ENCODE data around the gene HPN.

HPN gene

DNA sequence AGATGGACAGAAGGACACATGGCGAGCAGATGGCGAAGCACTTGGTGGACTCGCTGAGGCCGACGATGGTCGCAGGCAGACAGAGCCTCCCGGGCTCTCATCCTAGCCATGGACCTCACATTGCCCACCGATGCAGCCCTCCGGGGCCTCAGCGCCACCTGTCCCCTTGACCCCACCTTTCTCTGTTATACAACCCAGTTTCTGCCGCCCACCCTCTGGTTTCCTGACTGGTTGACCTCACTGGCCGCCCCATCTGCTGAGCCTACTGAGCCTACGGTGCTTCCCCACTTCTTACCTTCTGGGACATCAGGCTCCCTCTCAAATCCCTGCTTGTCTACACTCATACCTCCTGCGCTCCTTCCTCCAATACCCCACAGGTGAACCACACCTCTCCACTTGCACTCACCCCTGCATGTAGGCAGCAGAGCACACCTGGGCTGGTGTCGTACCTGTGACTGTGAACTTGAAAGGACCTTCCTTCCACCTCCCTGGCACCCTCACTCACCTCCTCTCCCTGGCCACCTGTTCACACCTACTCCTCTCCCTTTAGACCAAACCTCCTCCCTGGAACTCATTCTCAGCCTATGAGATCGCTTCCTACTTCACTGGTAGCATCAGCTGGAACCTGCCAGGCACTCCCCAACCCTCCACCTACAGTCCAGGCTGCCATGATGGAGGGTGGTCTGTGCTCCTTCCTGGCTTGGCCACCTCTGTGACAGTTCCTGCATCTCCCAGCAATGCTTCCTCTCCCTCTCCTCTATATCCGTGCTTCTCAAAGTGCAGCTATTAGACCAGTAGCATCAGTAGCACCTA is 36.1 kb downstream of the HPN start:
- H3K4me1 ChIP-seq (ENCODE audit: control insufficient read depth, insufficient read depth, low read length) = no peaks in the 10 kb centered on the region
- H3K9me3 ChIP-seq (ENCODE audit: control insufficient read depth, insufficient read depth, low read depth, low read length) = peaks cover 4% of the 10 kb centered on the region; the same call in 1 of the 2 replicates
- H3K27me3 ChIP-seq (ENCODE audit: control insufficient read depth, insufficient read depth, low read length) = no peaks in the 10 kb centered on the region
- H3K36me3 ChIP-seq (ENCODE audit: control insufficient read depth, insufficient read depth, low read length) = no peaks in the 10 kb centered on the region
- H3K4me3 ChIP-seq (ENCODE audit: low read depth, low read length) = no peak overlapping the region
- no peak overlapping the region for H3K9ac ChIP-seq (ENCODE audit: low read length)
- H3K27ac ChIP-seq (ENCODE audit: low read depth, low read length) = no peak overlapping the region

DNA sequence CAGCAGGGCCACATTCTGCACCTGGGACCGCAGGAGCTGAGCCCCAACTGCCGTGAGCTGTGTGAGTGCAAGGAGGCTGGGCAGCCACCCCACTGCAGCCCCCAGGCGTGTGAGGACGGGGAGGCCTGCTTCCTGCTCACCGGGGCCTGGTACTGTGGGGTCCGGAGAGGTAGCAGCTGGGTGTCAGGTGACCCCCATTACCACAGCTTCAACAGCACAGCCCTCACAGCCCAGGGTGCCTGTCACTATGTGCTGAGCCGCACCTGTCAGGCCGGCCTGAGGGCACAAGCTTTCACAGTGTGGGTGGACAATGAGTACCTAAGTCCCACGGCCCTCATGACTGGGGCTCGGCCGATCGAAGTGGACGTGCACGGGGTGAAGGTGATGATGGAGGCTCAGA is 38.3 kb downstream of the HPN start:
- Histone ChIP-seq H3K27me3 (ENCODE audit: control insufficient read depth, insufficient read depth, low read length) (no peaks in the 10 kb centered on the region), H3K9ac (ENCODE audit: low read length) (no peak overlapping the region), H3K36me3 (ENCODE audit: control insufficient read depth, insufficient read depth, low read length) (no peaks in the 10 kb centered on the region), H3K4me1 (ENCODE audit: control insufficient read depth, insufficient read depth, low read length) (peaks cover 8% of the 10 kb centered on the region), H3K4me3 (ENCODE audit: low read depth, low read length) (no peak overlapping the region), H3K27ac (ENCODE audit: low read depth, low read length) (no peak overlapping the region), H3K9me3 (ENCODE audit: control insufficient read depth, insufficient read depth, low read depth, low read length) (peaks cover 4% of the 10 kb centered on the region; the same call in 1 of the 2 replicates)

DNA sequence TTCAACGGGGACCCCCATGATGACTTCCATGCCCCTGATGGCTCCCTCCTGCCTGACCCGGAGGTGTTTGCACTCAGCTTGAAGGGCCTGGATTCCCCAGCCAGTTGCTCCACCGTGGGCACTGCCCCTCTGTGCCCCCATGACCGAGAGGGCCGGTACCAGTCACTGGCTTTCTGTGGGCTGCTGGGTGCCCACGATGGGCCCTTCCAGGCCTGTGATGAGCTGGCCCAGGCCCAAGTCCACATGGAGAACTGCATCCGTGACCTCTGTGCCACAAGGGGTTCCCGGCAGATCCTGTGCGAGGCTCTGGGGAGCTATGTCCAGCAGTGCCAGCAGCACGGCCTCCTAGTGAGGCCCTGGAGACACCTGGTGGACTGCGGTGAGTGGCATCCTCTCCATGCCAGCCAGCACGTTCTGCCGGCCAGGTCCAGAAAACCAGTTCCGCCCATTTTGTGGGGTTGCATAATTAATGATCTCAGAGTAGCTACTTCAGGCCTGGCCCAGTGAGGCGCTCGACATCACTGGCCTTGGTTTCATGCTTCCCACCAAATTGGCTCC is 39.2 kb downstream of the HPN start:
- Histone ChIP-seq H3K36me3 (ENCODE audit: control insufficient read depth, insufficient read depth, low read length) (no peaks in the 10 kb centered on the region), H3K4me1 (ENCODE audit: control insufficient read depth, insufficient read depth, low read length) (peaks cover 8% of the 10 kb centered on the region), H3K9me3 (ENCODE audit: control insufficient read depth, insufficient read depth, low read depth, low read length) (peaks cover 4% of the 10 kb centered on the region; the same call in 1 of the 2 replicates), H3K27me3 (ENCODE audit: control insufficient read depth, insufficient read depth, low read length) (no peaks in the 10 kb centered on the region), H3K9ac (ENCODE audit: low read length) (no peak overlapping the region), H3K4me3 (ENCODE audit: low read depth, low read length) (no peak overlapping the region), H3K27ac (ENCODE audit: low read depth, low read length) (no peak overlapping the region)

DNA sequence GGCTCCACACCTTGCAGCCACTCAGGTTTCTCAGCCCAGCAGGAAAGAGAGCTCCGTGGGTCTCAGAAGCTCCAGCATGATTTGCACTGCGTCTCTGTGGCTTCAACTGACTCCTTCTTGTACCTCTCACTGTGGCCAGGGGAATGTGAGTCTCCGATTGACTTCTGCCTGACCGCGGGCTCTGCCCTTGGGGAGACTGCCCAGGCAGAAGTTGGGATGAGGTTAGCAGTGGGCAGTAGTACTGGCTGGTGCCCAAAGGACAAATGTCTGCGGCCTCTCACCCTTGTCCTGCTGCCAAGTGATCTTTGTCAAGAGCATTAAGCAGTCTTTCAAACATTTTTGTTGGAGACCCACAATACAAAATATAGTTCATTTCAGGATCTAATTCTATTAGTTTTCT is 39.7 kb downstream of the HPN start:
- Histone ChIP-seq H3K27me3 (ENCODE audit: control insufficient read depth, insufficient read depth, low read length) (no peaks in the 10 kb centered on the region), H3K9ac (ENCODE audit: low read length) (no peak overlapping the region), H3K4me1 (ENCODE audit: control insufficient read depth, insufficient read depth, low read length) (peaks cover 8% of the 10 kb centered on the region), H3K27ac (ENCODE audit: low read depth, low read length) (no peak overlapping the region), H3K4me3 (ENCODE audit: low read depth, low read length) (no peak overlapping the region), H3K36me3 (ENCODE audit: control insufficient read depth, insufficient read depth, low read length) (no peaks in the 10 kb centered on the region), H3K9me3 (ENCODE audit: control insufficient read depth, insufficient read depth, low read depth, low read length) (peaks cover 4% of the 10 kb centered on the region; the same call in 1 of the 2 replicates)

DNA sequence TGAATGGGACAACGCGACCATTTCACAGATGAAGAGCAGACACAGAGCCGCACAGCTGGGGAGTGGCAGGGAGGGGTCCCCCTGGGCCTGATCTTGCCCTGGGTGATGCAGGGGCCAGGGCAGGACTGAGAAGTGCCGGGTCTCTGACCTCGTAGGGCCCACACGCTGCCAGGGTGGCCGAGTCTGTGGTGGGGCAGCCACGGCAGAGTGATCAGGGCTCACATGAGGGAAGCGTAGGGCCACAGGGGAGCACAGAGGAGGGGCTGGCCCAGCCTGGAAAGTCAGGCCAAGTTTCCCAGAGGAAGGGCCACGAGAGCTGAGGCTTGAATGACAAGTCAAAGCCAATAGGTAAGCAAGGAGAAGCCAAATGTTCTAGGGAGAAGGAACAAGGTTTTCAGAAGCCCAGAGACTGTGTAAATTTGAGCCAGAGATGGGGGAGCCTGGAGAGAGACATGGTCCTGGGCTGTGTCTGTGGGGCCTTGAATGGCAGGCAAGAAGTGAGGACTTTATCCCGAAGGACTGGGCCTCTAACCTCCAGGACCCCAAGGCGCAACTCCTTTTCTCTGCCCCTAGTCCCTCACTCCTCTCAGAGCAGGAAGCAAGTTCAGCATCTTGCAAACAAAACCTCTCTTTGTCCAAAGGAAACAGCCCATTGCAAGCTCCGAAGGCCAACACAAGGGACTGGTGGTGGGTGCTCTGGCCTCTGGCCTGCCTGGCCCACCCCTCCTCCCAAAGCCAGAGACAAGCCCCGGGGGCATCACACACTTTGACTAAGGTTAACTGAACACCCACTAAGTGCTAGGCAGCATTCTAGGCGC is 42.4 kb downstream of the HPN start:
- peaks cover 4% of the 10 kb centered on the region; the same call in 1 of the 2 replicates for H3K9me3 ChIP-seq (ENCODE audit: control insufficient read depth, insufficient read depth, low read depth, low read length)
- H3K27ac ChIP-seq (ENCODE audit: low read depth, low read length) = no peak overlapping the region
- no peaks in the 10 kb centered on the region for H3K36me3 ChIP-seq (ENCODE audit: control insufficient read depth, insufficient read depth, low read length)
- no peak overlapping the region for H3K4me3 ChIP-seq (ENCODE audit: low read depth, low read length)
- H3K9ac ChIP-seq (ENCODE audit: low read length) = no peak overlapping the region
- no peaks in the 10 kb centered on the region for H3K27me3 ChIP-seq (ENCODE audit: control insufficient read depth, insufficient read depth, low read length)
- peaks cover 18% of the 10 kb centered on the region for H3K4me1 ChIP-seq (ENCODE audit: control insufficient read depth, insufficient read depth, low read length)

DNA sequence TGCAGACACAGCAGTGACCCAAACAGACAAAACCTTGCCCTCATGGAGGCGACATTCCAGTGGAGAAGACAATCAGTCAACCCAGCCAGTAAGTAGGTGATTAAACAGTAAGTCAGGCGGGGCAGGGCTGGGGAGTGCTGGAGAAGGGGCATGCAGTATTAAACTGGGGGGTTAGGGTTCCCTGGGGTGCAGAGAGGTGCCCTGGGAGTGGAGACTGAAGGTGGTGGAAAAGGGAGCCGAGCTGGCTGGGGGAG is 42.9 kb downstream of the HPN start:
- peaks cover 21% of the 10 kb centered on the region for H3K4me1 ChIP-seq (ENCODE audit: control insufficient read depth, insufficient read depth, low read length)
- no peak overlapping the region for H3K4me3 ChIP-seq (ENCODE audit: low read depth, low read length)
- H3K27ac ChIP-seq (ENCODE audit: low read depth, low read length) = no peak overlapping the region
- no peaks in the 10 kb centered on the region for H3K36me3 ChIP-seq (ENCODE audit: control insufficient read depth, insufficient read depth, low read length)
- H3K9me3 ChIP-seq (ENCODE audit: control insufficient read depth, insufficient read depth, low read depth, low read length) = peaks cover 4% of the 10 kb centered on the region; the same call in 1 of the 2 replicates
- no peak overlapping the region for H3K9ac ChIP-seq (ENCODE audit: low read length)
- no peaks in the 10 kb centered on the region for H3K27me3 ChIP-seq (ENCODE audit: control insufficient read depth, insufficient read depth, low read length)

DNA sequence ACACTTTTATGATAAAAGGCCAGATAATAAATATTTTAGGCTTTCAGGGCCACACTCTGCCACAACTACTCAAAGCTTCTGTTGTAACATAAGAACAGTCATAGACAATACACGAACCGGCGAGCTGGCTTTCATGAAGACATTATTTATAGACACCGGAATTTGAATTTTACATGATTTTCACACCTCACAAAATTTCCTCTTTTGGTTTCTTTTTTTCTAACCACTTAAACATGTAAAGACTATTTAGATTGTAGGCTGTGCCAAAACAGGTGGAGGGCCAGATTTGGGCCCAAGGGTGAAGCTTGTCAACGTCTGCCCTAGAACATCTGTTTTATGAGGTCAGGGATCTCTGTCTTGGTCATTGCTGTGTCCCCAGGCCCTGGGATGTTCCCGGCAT is 44.4 kb downstream of the HPN start:
- peaks cover 4% of the 10 kb centered on the region; the same call in 1 of the 2 replicates for H3K9me3 ChIP-seq (ENCODE audit: control insufficient read depth, insufficient read depth, low read depth, low read length)
- H3K4me1 ChIP-seq (ENCODE audit: control insufficient read depth, insufficient read depth, low read length) = peaks cover 30% of the 10 kb centered on the region
- H3K27ac ChIP-seq (ENCODE audit: low read depth, low read length) = no peak overlapping the region
- no peak overlapping the region for H3K4me3 ChIP-seq (ENCODE audit: low read depth, low read length)
- H3K27me3 ChIP-seq (ENCODE audit: control insufficient read depth, insufficient read depth, low read length) = no peaks in the 10 kb centered on the region
- no peak overlapping the region for H3K9ac ChIP-seq (ENCODE audit: low read length)
- no peaks in the 10 kb centered on the region for H3K36me3 ChIP-seq (ENCODE audit: control insufficient read depth, insufficient read depth, low read length)

DNA sequence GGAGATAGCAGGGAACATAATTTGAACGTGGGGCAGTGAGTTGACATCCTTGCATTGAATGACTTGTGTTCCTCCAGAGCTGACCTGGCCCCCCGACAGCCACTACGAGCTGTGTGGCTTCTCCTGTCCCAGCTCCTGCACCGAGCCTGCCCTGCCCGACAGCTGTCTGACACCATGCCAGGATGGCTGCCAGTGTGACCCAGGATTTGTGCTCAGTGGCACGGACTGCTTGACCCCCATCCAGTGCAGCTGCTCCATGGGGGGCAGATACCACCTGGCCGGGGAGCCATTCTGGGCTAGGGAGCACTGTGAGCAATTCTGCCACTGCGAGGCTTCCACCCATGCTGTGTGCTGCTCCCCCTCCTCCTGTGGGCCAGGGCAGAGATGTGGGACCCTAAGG is 44.9 kb downstream of the HPN start:
- H3K4me1 ChIP-seq (ENCODE audit: control insufficient read depth, insufficient read depth, low read length) = peaks cover 32% of the 10 kb centered on the region
- H3K36me3 ChIP-seq (ENCODE audit: control insufficient read depth, insufficient read depth, low read length) = no peaks in the 10 kb centered on the region
- no peak overlapping the region for H3K9ac ChIP-seq (ENCODE audit: low read length)
- H3K4me3 ChIP-seq (ENCODE audit: low read depth, low read length) = no peak overlapping the region
- H3K27me3 ChIP-seq (ENCODE audit: control insufficient read depth, insufficient read depth, low read length) = no peaks in the 10 kb centered on the region
- H3K27ac ChIP-seq (ENCODE audit: low read depth, low read length) = no peak overlapping the region
- H3K9me3 ChIP-seq (ENCODE audit: control insufficient read depth, insufficient read depth, low read depth, low read length) = peaks cover 4% of the 10 kb centered on the region; the same call in 1 of the 2 replicates

DNA sequence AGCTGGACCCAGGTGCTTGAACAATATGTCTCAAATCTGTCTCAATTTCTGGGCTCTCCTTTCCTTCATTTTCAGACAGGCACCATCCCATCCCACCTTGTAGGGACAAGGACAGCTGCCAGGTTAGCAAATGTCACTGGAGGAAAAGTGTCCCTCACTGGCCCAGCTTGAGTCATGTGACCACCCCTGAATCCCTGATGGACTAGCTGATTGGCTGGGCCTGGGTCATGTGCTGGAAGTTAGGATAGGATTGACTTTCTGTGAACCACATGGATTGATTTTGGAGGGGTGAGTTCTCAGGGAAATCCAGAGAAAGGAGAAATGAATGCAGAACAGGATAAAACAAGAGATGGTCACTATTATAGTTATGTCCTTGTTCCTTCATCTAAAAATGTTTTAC is 45.9 kb downstream of the HPN start:
- no peak overlapping the region for H3K27ac ChIP-seq (ENCODE audit: low read depth, low read length)
- no peak overlapping the region for H3K4me3 ChIP-seq (ENCODE audit: low read depth, low read length)

DNA sequence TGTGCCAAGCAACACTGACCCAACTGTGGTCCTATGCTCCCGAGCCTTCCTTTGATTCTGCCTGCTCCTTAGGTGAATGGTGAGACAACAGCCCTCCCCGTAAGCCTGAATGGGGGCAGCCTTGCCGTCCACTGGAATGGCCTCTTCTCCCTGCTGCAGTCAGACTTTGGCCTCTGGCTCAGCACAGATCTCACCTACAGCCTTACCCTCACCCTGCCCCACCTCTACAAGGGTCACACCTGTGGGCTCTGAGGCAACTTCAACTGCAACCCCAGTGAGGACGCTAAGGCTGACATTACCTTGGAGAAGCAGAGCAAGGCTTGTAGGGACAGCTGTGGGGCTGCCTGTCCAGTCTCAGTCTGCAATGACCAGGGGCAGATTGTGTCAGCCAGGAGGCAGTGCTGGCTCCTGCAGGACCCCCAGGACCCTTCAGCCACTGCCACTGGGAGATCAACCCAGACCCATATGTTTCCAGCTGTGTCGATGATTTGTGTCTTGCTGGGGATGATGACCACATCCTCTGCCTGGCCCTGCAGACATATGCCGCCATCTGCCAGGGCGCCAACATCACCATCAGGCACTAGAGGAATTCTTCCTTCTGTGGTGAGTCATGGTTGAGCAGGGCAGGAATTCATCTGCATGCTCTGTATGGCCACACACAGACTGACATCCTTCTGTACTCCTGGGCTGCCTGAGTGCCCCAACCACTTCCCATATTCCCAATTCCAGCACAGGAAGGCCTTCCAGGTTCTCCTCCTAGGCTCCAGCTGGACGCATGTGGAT is 46.8 kb downstream of the HPN start:
- Histone ChIP-seq H3K4me3 (ENCODE audit: low read depth, low read length) (no peak overlapping the region), H3K9ac (ENCODE audit: low read length) (no peak overlapping the region), H3K27me3 (ENCODE audit: control insufficient read depth, insufficient read depth, low read length) (no peaks in the 10 kb centered on the region), H3K4me1 (ENCODE audit: control insufficient read depth, insufficient read depth, low read length) (peaks cover 32% of the 10 kb centered on the region), H3K9me3 (ENCODE audit: control insufficient read depth, insufficient read depth, low read depth, low read length) (no peaks in the 10 kb centered on the region), H3K27ac (ENCODE audit: low read depth, low read length) (no peak overlapping the region), H3K36me3 (ENCODE audit: control insufficient read depth, insufficient read depth, low read length) (no peaks in the 10 kb centered on the region)

More for the DNA sequence above, 45.9 kb downstream of the HPN start:
- no peak overlapping the region for H3K9ac ChIP-seq (ENCODE audit: low read length)
- no peaks in the 10 kb centered on the region for H3K27me3 ChIP-seq (ENCODE audit: control insufficient read depth, insufficient read depth, low read length)
- peaks cover 32% of the 10 kb centered on the region for H3K4me1 ChIP-seq (ENCODE audit: control insufficient read depth, insufficient read depth, low read length)
- peaks cover 2% of the 10 kb centered on the region; the same call in 1 of the 2 replicates for H3K9me3 ChIP-seq (ENCODE audit: control insufficient read depth, insufficient read depth, low read depth, low read length)
- no peaks in the 10 kb centered on the region for H3K36me3 ChIP-seq (ENCODE audit: control insufficient read depth, insufficient read depth, low read length)

Measured in HUES6 (cell line).